Body of pancreas (tissue), 4 donors: ENCODE data around the gene FN3K. TPM values are rescaled to one million over a fixed set of nuclear protein-coding genes. Genes with fewer than 3 reads are reported as not detected.

Experiments
- ATAC-seq: fragments of 150-250 bp; one replicate; pipeline ENCODE4 v1.9.1; 2016
- DNase-seq, 4 donors: peaks; one replicate each; pipeline ENCODE4 v3.0.0-alpha.2; 2019
- H3K27ac ChIP-seq, 4 donors: fragments of 200-600 bp; sonication (generic); 1 replicate in 3 of 4; 2 replicates in 1 of 4; pipeline versions ENCODE4 v1.5.1 to v1.6.1; 2016 to 2019; ENCODE audit warnings: mild to moderate bottlenecking in 1 of 4, mixed read lengths in 1 of 4, moderate library complexity in 1 of 4
- H3K27me3 ChIP-seq, 2 donors: fragments of 200-600 bp; sonication (generic); one replicate each; pipeline ENCODE4 v1.6.0; 2016; ENCODE audit warnings: mild to moderate bottlenecking in 1 of 2
- H3K36me3 ChIP-seq, 2 donors: fragments of 200-600 bp; sonication (generic); replicated peaks in 1 of 2; 2 replicates each; pipeline ENCODE4 v1.5.1; 2016; ENCODE audit warnings: low read depth in 2 of 2; ENCODE audit not compliant: insufficient read depth in 1 of 2
- H3K4me1 ChIP-seq: fragments of 200-600 bp; sonication (generic); one replicate; pipeline ENCODE4 v1.6.0; 2016
- H3K4me3 ChIP-seq, 2 donors: fragments of 200-600 bp; sonication (generic); 1 replicate in 1 of 2; 2 replicates in 1 of 2; pipeline ENCODE4 v1.5.1; 2016 to 2019
- H3K9me3 ChIP-seq, 3 donors: fragments of 200-600 bp; sonication (generic); 1 replicate in 2 of 3; 2 replicates in 1 of 3; pipeline ENCODE4 v1.5.1; 2016
- POLR2A ChIP-seq, 3 donors: fragments of 450-650 bp; IDR thresholded peaks; one replicate each; pipeline ENCODE4 v1.6.1; 2016; ENCODE audit warnings: antibody characterized with exemption in 3 of 3, mild to moderate bottlenecking in 2 of 3
- WGBS, 2 donors: methylation state at CpG; one replicate each; pipeline ENCODE4 v1.1.5; 2017; 5-methylcytosine and 5-hydroxymethylcytosine counted together
- intact Hi-C: fragments of 100-400 bp; cut with DNase I; formaldehyde crosslinking; loops from one replicate; pipeline ENCODE4 v1.15.1; 2023
- total RNA-seq, 2 donors: library from RNA; depleted of rRNA; stranded (reverse); fragments of >200 nt; gene quantifications; one replicate each; pipeline ENCODE4 v1.1.0, GENCODE V29; 2016
- TF ChIP-seq, protein P1 (sequence below), 7 experiments: fragments of 450-650 bp in 4 of 7; fragments of 200-600 bp in 3 of 7; sonication (generic) in 3 of 7; IDR thresholded peaks; one replicate each; pipeline ENCODE4 v1.5.1; 2016 to 2019; ENCODE audit warnings: antibody characterized with exemption in 7 of 7

Gene FN3K
- total RNA-seq, 2 donors from 2014 or later, result 15.2 to 29.1 TPM

DNA sequence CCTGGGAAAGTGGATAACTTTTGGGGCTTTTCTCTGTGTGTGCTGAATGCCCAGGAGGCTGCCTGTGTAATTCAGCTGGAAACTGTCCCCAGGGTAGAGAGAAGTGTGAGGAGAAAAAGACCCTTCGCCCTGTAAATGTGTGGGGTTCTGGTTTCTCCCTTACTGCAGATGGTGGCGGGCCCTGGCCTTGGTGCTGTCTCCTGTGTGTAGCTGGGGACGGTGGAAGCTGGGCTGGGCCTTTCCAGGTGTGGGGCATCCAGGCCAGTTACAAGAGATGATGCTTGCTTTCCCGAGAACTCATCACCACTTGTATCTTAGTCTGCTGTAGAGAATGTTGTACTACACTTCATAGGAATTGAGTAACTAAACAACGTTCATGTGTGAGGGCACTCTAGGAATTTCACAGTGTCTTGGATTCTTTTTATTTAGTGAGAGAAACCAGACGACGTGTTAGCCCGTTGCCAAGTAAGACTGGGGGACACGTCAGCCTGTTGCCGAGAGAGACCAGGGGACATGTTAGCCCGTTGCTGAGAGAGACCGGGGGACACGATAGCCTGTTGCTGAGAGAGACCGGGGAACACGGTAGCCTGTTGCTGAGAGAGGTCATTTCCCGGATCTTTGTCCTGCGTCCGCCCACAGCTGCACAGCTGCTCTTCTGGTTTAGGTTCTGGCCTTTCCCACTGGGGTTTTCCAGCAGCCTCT lies 59.5 kb downstream of the FN3K start:
- H3K27ac ChIP-seq, result peak overlapping the region in 1 of 4 donors; percentile 14
- WGBS, 2 donors, result 82 to 90% methylated on average over 18 of the region's 18 CpGs

DNA sequence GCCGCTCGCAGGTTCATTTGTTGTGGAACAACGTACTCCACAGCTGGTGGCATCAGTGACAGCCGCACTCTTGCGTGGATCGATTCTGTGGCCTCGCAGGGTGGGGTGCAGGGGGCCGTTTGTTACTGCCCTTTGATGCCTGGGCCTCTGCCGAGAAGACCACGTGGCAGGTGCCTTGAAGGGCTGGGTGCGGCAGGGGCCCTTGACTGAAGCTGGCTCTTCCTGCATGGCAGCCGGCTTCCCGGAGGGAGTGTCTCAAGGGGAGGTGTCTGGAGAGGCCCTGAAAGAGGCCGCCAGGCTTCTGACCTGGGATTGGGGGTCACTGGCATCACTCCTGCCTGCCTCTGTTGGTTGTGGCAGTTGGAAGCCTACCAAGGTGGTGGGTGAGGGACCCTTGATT lies 60.2 kb downstream of the FN3K start:
- Histone ChIP-seq H3K4me1 (no peaks in the 10 kb centered on the region), H3K9me3 (no peaks in the 10 kb centered on the region), H3K36me3 (no peaks in the 10 kb centered on the region), H3K27ac (no peak overlapping the region), H3K27me3 (no peaks in the 10 kb centered on the region), H3K4me3 (no peak overlapping the region)
- intact Hi-C loops, result no loop called here
- TF ChIP-seq POLR2A (IDR thresholded peaks at IDR 0.05), result no peak
- TF ChIP-seq, protein P1, sequence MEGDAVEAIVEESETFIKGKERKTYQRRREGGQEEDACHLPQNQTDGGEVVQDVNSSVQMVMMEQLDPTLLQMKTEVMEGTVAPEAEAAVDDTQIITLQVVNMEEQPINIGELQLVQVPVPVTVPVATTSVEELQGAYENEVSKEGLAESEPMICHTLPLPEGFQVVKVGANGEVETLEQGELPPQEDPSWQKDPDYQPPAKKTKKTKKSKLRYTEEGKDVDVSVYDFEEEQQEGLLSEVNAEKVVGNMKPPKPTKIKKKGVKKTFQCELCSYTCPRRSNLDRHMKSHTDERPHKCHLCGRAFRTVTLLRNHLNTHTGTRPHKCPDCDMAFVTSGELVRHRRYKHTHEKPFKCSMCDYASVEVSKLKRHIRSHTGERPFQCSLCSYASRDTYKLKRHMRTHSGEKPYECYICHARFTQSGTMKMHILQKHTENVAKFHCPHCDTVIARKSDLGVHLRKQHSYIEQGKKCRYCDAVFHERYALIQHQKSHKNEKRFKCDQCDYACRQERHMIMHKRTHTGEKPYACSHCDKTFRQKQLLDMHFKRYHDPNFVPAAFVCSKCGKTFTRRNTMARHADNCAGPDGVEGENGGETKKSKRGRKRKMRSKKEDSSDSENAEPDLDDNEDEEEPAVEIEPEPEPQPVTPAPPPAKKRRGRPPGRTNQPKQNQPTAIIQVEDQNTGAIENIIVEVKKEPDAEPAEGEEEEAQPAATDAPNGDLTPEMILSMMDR (IDR thresholded peaks at IDR 0.05), result no peak
- ATAC-seq (no peak), DNase-seq (no peak)
- 92 to 95% methylated on average over 4 to 14 of the region's 14 CpGs for WGBS, 2 donors

More for the DNA sequence above, 59.5 kb downstream of the FN3K start:
- DNase-seq (peak in 2 of 4 donors; percentile 20 to 49), ATAC-seq (peak; percentile 56)
- TF ChIP-seq, protein P1 (IDR thresholded peaks at IDR 0.05), result no peak
- TF ChIP-seq POLR2A (IDR thresholded peaks at IDR 0.05), result no peak
- intact Hi-C loops, result no loop called here
- H3K36me3 ChIP-seq, result no peaks in the 10 kb centered on the region
- no peaks in the 10 kb centered on the region for H3K9me3 ChIP-seq
- H3K4me1 ChIP-seq, result no peaks in the 10 kb centered on the region
- H3K27me3 ChIP-seq, result no peaks in the 10 kb centered on the region
- H3K4me3 ChIP-seq, result no peak overlapping the region

DNA sequence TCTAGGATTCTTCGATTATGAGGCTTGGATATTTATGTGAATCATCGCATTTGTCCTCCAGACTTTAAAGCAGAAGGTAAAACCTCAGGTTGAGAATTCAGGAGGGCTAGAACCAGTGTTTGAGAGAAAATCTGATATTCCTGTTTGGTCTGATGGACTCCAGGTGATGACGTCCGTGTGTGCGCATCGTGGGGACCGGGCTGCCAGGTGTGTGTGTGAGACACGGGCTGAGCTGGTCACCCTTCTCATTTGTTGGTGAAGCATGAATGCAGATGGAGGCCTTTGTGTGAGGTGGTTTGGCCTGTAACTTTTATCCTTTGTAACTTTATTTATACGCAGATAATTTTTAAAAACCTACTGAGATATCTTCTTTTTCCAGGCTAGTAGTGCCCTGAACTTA lies 61.6 kb downstream of the FN3K start:
- Histone ChIP-seq H3K9me3 (no peaks in the 10 kb centered on the region), H3K4me1 (no peaks in the 10 kb centered on the region), H3K36me3 (no peaks in the 10 kb centered on the region), H3K27me3 (no peaks in the 10 kb centered on the region), H3K4me3 (no peak overlapping the region), H3K27ac (no peak overlapping the region)
- WGBS, 2 donors, result 90 to 97% methylated on average over 9 of the region's 9 CpGs
- TF ChIP-seq, protein P1 (IDR thresholded peaks at IDR 0.05), result no peak
- TF ChIP-seq POLR2A (IDR thresholded peaks at IDR 0.05), result no peak
- DNase-seq (no peak), ATAC-seq (no peak)
- intact Hi-C loops, result no loop called here

DNA sequence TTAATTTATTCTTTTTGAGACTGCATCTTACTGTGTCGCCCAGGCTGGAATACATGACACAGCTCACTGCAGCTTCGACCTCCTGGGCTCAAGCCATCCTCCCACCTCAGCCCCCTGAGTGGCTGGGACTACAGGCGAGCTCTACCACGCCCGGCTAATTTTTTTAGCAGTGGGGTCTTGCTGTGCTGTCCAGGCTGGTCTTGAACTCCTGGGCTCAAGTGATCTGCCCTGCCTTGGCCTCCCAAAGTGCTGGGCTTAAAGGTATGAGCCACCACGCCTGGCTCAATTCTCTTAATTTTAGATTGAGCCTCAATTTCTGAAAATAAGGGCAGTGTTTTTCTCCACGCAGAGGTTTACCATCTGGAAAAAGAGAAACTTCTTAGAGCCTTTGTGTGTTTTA lies 63.3 kb downstream of the FN3K start:
- Histone ChIP-seq H3K27ac (no peak overlapping the region), H3K27me3 (no peaks in the 10 kb centered on the region), H3K4me3 (no peak overlapping the region), H3K36me3 (no peaks in the 10 kb centered on the region), H3K4me1 (no peaks in the 10 kb centered on the region), H3K9me3 (no peaks in the 10 kb centered on the region)
- intact Hi-C loops, result no loop called here
- DNase-seq (no peak), ATAC-seq (no peak)
- WGBS, 2 donors, result 97 to 98% methylated on average over 7 of the region's 7 CpGs
- TF ChIP-seq, protein P1 (IDR thresholded peaks at IDR 0.05), result no peak
- no peak for TF ChIP-seq POLR2A (IDR thresholded peaks at IDR 0.05)

DNA sequence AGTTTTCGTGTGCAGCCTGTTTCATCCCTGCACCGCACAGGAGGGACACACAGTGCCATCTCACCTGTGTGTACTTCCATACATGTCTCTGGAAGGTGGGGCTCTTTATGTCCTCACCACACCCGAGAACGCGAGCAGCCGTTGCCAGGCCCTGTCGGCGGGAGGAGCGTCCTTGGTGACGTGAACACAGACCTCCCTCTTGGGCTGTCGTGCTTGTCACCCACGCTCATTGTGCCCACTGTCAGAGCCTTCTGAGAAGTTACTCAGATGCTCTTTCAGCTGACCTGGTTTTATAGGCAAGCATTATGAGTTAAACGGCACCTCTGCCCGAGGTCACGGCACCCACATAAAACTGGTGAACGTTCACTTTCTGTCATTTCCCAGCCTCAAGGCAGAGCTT lies 64.2 kb downstream of the FN3K start:
- WGBS, 2 donors, result 92 to 94% methylated on average over 16 of the region's 16 CpGs
- ATAC-seq (no peak), DNase-seq (no peak)

More for the DNA sequence above, 64.2 kb downstream of the FN3K start:
- H3K9me3 ChIP-seq, result no peaks in the 10 kb centered on the region
- no peak overlapping the region for H3K4me3 ChIP-seq
- no peaks in the 10 kb centered on the region for H3K36me3 ChIP-seq
- no peak overlapping the region for H3K27ac ChIP-seq
- intact Hi-C loops, result no loop called here
- no peak for TF ChIP-seq POLR2A (IDR thresholded peaks at IDR 0.05)
- TF ChIP-seq, protein P1 (IDR thresholded peaks at IDR 0.05), result no peak
- H3K27me3 ChIP-seq, result no peaks in the 10 kb centered on the region
- H3K4me1 ChIP-seq, result no peaks in the 10 kb centered on the region
